GM15510 (cell line): ENCODE measurements around the gene SGO2.

Source experiments
- POLR2A ChIP-seq: IDR thresholded peaks from 3 replicates; pipeline ENCODE4 v1.6.1; 2011; ENCODE audit warnings: borderline replicate concordance; ENCODE audit not compliant: insufficient read length; ENCODE audit errors: extremely low read depth

Gene SGO2

GRCh38 chr2:200567932-200568331, 41.9 kb downstream of the SGO2 start:
- TF ChIP-seq POLR2A, result no peak

GRCh38 chr2:200575957-200576356, 50.0 kb downstream of the SGO2 start:
- TF ChIP-seq POLR2A, result no peak

- no peak for TF ChIP-seq POLR2A
These were observed 51.0 kb downstream of the SGO2 start for GRCh38 chr2:200577027-200577426.

GRCh38 chr2:200578778-200579177, 52.8 kb downstream of the SGO2 start:
- TF ChIP-seq POLR2A, result no peak

- no peak for TF ChIP-seq POLR2A
These were observed 58.6 kb downstream of the SGO2 start for GRCh38 chr2:200584639-200585038.

- TF ChIP-seq POLR2A, result no peak
These were observed 59.3 kb downstream of the SGO2 start for GRCh38 chr2:200585340-200585729.

GRCh38 chr2:200585730-200586643, 60.0 kb downstream of the SGO2 start, which contains the start of gene AOX1:
TSS of gene AOX1 (plus strand) at chr2:200586014. CDS start at chr2:200586109, 95 bp downstream.
- TF ChIP-seq POLR2A, result no peak

- TF ChIP-seq POLR2A, result no peak
These were observed 60.6 kb downstream of the SGO2 start for GRCh38 chr2:200586644-200586975.

GRCh38 chr2:200587007-200587616, 61.1 kb downstream of the SGO2 start:
- no peak for TF ChIP-seq POLR2A

GRCh38 chr2:200588076-200588678, 62.2 kb downstream of the SGO2 start:
- no peak for TF ChIP-seq POLR2A

GRCh38 chr2:200590090-200590489, 64.1 kb downstream of the SGO2 start:
- no peak for TF ChIP-seq POLR2A

- TF ChIP-seq POLR2A, result no peak
These were observed 65.3 kb downstream of the SGO2 start for GRCh38 chr2:200591308-200591707.

GRCh38 chr2:200592406-200593075, 66.5 kb downstream of the SGO2 start:
- no peak for TF ChIP-seq POLR2A

- TF ChIP-seq POLR2A, result no peak
These were observed 67.9 kb downstream of the SGO2 start for GRCh38 chr2:200593905-200594304.

GRCh38 chr2:200595913-200596312, 69.9 kb downstream of the SGO2 start:
- no peak for TF ChIP-seq POLR2A
